H9 (cell line): Measurements from ENCODE around the gene MROH7. TPM values are rescaled to one million over a fixed set of nuclear protein-coding genes. Genes with fewer than 3 reads are reported as not detected.

Source experiments
- DNase-seq: peaks from one replicate; pipeline ENCODE4 v3.0.0-alpha.2; 2017
- H2AFZ ChIP-seq: one replicate; pipeline ENCODE4 v1.6.1; 2013; ENCODE audit warnings: mild to moderate bottlenecking, low read length, control low read depth, moderate library complexity
- H2AK5ac ChIP-seq: 2 replicates; pipeline ENCODE4 v1.6.1; 2013; ENCODE audit warnings: low read length, control low read depth, mixed read lengths; ENCODE audit not compliant: insufficient read length
- H2BK120ac ChIP-seq: one replicate; pipeline ENCODE4 v1.6.1; 2013; ENCODE audit warnings: low read depth, mild to moderate bottlenecking, low read length, control low read depth, inconsistent platforms; ENCODE audit not compliant: poor library complexity, severe bottlenecking
- H2BK12ac ChIP-seq: 2 replicates; pipeline ENCODE4 v1.6.1; 2013; ENCODE audit warnings: low read length, control low read depth, mixed read lengths, low read depth; ENCODE audit not compliant: insufficient read length
- H2BK15ac ChIP-seq: 2 replicates; pipeline ENCODE4 v1.6.1; 2013; ENCODE audit warnings: low read depth, low read length, control low read depth
- H2BK20ac ChIP-seq: one replicate; pipeline ENCODE4 v1.6.1; 2013; ENCODE audit warnings: low read depth, mild to moderate bottlenecking, low read length, control low read depth, inconsistent platforms; ENCODE audit not compliant: poor library complexity, severe bottlenecking
- H2BK5ac ChIP-seq: 2 replicates; pipeline ENCODE4 v1.6.1; 2013; ENCODE audit warnings: low read length, control low read depth, mixed read lengths; ENCODE audit not compliant: insufficient read length
- H3K14ac ChIP-seq: 2 replicates; pipeline ENCODE4 v1.6.1; 2013; ENCODE audit warnings: low read length, control low read depth; ENCODE audit not compliant: insufficient read depth
- H3K18ac ChIP-seq: 2 replicates; pipeline ENCODE4 v1.6.1; 2013; ENCODE audit warnings: low read depth, mild to moderate bottlenecking, mixed read lengths, low read length, control low read depth; ENCODE audit not compliant: insufficient read length
- H3K23ac ChIP-seq: 2 replicates; pipeline ENCODE4 v1.6.1; 2013; ENCODE audit warnings: low read length, control low read depth, mixed read lengths, low read depth; ENCODE audit not compliant: insufficient read length
- H3K23me2 ChIP-seq: 2 replicates; pipeline ENCODE4 v1.6.1; 2013; ENCODE audit warnings: low read depth, mild to moderate bottlenecking, mixed read lengths, low read length, control low read depth; ENCODE audit not compliant: insufficient read length, poor library complexity, severe bottlenecking
- H3K27ac ChIP-seq: 2 replicates; pipeline ENCODE4 v1.5.1; 2013; ENCODE audit warnings: low read length, control low read depth, mixed read lengths, low read depth; ENCODE audit not compliant: insufficient read length
- H3K27me3 ChIP-seq: 2 replicates; pipeline ENCODE4 v1.6.1; 2013; ENCODE audit warnings: low read length, control low read depth, inconsistent platforms; ENCODE audit not compliant: insufficient read depth
- H3K4ac ChIP-seq: 2 replicates; pipeline ENCODE4 v1.6.1; 2013; ENCODE audit warnings: low read depth, mild to moderate bottlenecking, control low read depth, inconsistent platforms, low read length, moderate library complexity
- H3K4me1 ChIP-seq: 2 replicates; pipeline ENCODE4 v1.6.1; 2013; ENCODE audit warnings: low read length, control low read depth, inconsistent platforms; ENCODE audit not compliant: insufficient read depth
- H3K4me2 ChIP-seq: 2 replicates; pipeline ENCODE4 v1.6.1; 2013; ENCODE audit warnings: low read length, control low read depth, mixed read lengths; ENCODE audit not compliant: insufficient read length, insufficient read depth
- H3K56ac ChIP-seq: 2 replicates; pipeline ENCODE4 v1.6.1; 2013; ENCODE audit warnings: low read depth, mild to moderate bottlenecking, mixed read lengths, low read length, control low read depth; ENCODE audit not compliant: insufficient read length
- H3K79me1 ChIP-seq: 2 replicates; pipeline ENCODE4 v1.6.1; 2013; ENCODE audit warnings: low read depth, mild to moderate bottlenecking, moderate library complexity, low read length, control low read depth, inconsistent platforms; ENCODE audit not compliant: insufficient read depth, poor library complexity, severe bottlenecking
- H3K79me2 ChIP-seq: 2 replicates; pipeline ENCODE4 v1.6.1; 2013; ENCODE audit warnings: low read length, control low read depth, inconsistent platforms; ENCODE audit not compliant: insufficient read depth
- H3K9ac ChIP-seq: 2 replicates; pipeline ENCODE4 v1.6.1; 2013; ENCODE audit warnings: low read length, control low read depth, mixed read lengths; ENCODE audit not compliant: insufficient read length; ENCODE audit errors: extremely low read depth
- H3K9me3 ChIP-seq: one replicate; pipeline ENCODE4 v1.6.1; 2013; ENCODE audit warnings: low read depth, low read length, inconsistent platforms; ENCODE audit not compliant: control insufficient read depth
- H3T11ph ChIP-seq: one replicate; pipeline ENCODE4 v1.6.1; 2013; ENCODE audit warnings: mild to moderate bottlenecking, low read length, control low read depth, inconsistent platforms
- H4K20me1 ChIP-seq: one replicate; pipeline ENCODE4 v1.6.1; 2013; ENCODE audit not compliant: control insufficient read depth, insufficient read length, insufficient read depth
- H4K5ac ChIP-seq: 2 replicates; pipeline ENCODE4 v1.6.1; 2013; ENCODE audit warnings: low read depth, mild to moderate bottlenecking, mixed read lengths, low read length, control low read depth; ENCODE audit not compliant: insufficient read length
- H4K8ac ChIP-seq: replicated peaks from 2 replicates; pipeline ENCODE4 v1.6.1; 2013; ENCODE audit warnings: low read length, control low read depth, mixed read lengths, low read depth; ENCODE audit not compliant: insufficient read length
- H4K91ac ChIP-seq: 2 replicates; pipeline ENCODE4 v1.6.1; 2013; ENCODE audit warnings: low read depth, mild to moderate bottlenecking, moderate library complexity, mixed read lengths, low read length, control low read depth; ENCODE audit not compliant: insufficient read length
- H3K27ac Mint-ChIP-seq, 3 experiments: 2 replicates in 2 of 3; 3 replicates in 1 of 3; pipeline ENCODE4 v1.8.0; 2020 to 2021; ENCODE audit warnings: mixed read lengths in 3 of 3, mild to moderate bottlenecking in 1 of 3, moderate library complexity in 1 of 3
- H3K27me3 Mint-ChIP-seq: 2 replicates; pipeline ENCODE4 v1.8.0; 2021; ENCODE audit warnings: low read depth, mild to moderate bottlenecking, moderate library complexity, mixed read lengths
- H3K36me3 Mint-ChIP-seq, 3 experiments: 2 replicates in 2 of 3; 3 replicates in 1 of 3; pipeline ENCODE4 v1.8.0; 2020 to 2021; ENCODE audit warnings: low read depth in 3 of 3, mixed read lengths in 3 of 3; ENCODE audit not compliant: insufficient read depth in 1 of 3
- H3K4me1 Mint-ChIP-seq, 2 experiments: 2 replicates each; pipeline ENCODE4 v1.8.0; 2020; ENCODE audit warnings: mixed read lengths in 2 of 2
- H3K4me3 Mint-ChIP-seq, 2 experiments: 2 replicates in 1 of 2; 3 replicates in 1 of 2; pipeline ENCODE4 v1.8.0; 2020 to 2021; ENCODE audit warnings: mild to moderate bottlenecking in 2 of 2, mixed read lengths in 2 of 2, moderate library complexity in 1 of 2
- H3K9me3 Mint-ChIP-seq, 2 experiments: 2 replicates in 1 of 2; 3 replicates in 1 of 2; pipeline ENCODE4 v1.8.0; 2020; ENCODE audit warnings: mild to moderate bottlenecking in 2 of 2, mixed read lengths in 2 of 2, moderate library complexity in 1 of 2
- WGBS: extraction: QIAGEN DNeasy Blood & Tissue Kit; methylation state at CpG from one replicate; pipeline ENCODE4 v1.1.7; 2013; ENCODE audit warnings: missing lambda C conversion rate, low lambda C conversion rate, mixed read lengths; ENCODE audit not compliant: insufficient read length; ENCODE audit errors: extremely low coverage; 5-methylcytosine and 5-hydroxymethylcytosine counted together
- total RNA-seq: library from RNA; stranded (reverse); gene quantifications from 2 replicates; pipeline ENCODE4 v1.2.1, GENCODE V29; 2021
- TF ChIP-seq, protein P1 (sequence below): fragments of 200-600 bp; sonication (generic); conservative IDR thresholded peaks from 3 replicates; pipeline ENCODE4 v1.8.0; 2021; ENCODE audit warnings: antibody characterized with exemption, mild to moderate bottlenecking

Gene MROH7
- total RNA-seq, 1 experiment from 2014 or later, result 0.09 TPM

DNA sequence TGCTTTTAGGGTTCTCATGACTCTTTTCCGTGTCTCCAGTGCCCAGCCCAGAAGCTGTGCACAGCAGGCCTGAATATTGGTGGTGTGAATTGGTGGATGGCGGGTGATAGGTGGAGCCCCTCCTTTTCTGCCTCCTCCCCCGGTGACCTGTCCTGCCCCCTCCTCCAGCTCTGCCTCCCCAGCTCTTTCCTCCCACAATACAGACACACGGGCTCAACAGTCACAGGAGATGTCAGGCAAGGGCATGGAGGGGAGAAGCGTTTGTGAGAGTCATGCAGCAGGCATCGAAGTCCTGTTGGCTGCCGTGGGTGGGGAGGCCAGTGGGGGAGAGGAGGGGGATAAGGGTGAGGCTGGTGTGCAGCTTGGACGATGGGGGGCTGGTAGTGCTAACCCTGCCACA lies 56.8 kb downstream of the MROH7 start:
- Histone ChIP-seq H3K9me3 (no peaks in the 10 kb centered on the region), H4K5ac (no peak overlapping the region), H3K79me2 (no peaks in the 10 kb centered on the region), H3K27me3 (no peaks in the 10 kb centered on the region; the same call in 1 of the 2 replicates), H3T11ph (no peak overlapping the region), H3K23ac (no peak overlapping the region), H3K18ac (no peak overlapping the region), H3K4me2 (no peak overlapping the region), H3K56ac (no peak overlapping the region), H4K91ac (no peak overlapping the region), H3K9ac (no peak overlapping the region), H2BK12ac (no peak overlapping the region), H2AFZ (no peak overlapping the region), H2AK5ac (no peak overlapping the region), H2BK15ac (no peak overlapping the region), H3K14ac (no peak overlapping the region), H3K27ac (no peak overlapping the region), H2BK120ac (no peak overlapping the region), H3K23me2 (no peaks in the 10 kb centered on the region), H4K20me1 (no peaks in the 10 kb centered on the region), H3K4me1 (no peaks in the 10 kb centered on the region), H2BK5ac (no peak overlapping the region), H4K8ac (no peak overlapping the region), H3K4ac (no peak overlapping the region), H2BK20ac (no peak overlapping the region), H3K79me1 (no peaks in the 10 kb centered on the region)
- no CpG with 5 or more reads among the region's 8 CpGs for WGBS
- Mint-ChIP-seq H3K27me3 (peaks cover 23% of the 10 kb centered on the region), H3K27ac (no peak overlapping the region), H3K9me3 (no peaks in the 10 kb centered on the region), H3K4me1 (peaks cover 0 to 3% of the 10 kb centered on the region in 2 experiments; a peak in 1 of 4 replicates), H3K36me3 (no peaks in the 10 kb centered on the region), H3K4me3 (no peak overlapping the region)
- TF ChIP-seq, protein P1, sequence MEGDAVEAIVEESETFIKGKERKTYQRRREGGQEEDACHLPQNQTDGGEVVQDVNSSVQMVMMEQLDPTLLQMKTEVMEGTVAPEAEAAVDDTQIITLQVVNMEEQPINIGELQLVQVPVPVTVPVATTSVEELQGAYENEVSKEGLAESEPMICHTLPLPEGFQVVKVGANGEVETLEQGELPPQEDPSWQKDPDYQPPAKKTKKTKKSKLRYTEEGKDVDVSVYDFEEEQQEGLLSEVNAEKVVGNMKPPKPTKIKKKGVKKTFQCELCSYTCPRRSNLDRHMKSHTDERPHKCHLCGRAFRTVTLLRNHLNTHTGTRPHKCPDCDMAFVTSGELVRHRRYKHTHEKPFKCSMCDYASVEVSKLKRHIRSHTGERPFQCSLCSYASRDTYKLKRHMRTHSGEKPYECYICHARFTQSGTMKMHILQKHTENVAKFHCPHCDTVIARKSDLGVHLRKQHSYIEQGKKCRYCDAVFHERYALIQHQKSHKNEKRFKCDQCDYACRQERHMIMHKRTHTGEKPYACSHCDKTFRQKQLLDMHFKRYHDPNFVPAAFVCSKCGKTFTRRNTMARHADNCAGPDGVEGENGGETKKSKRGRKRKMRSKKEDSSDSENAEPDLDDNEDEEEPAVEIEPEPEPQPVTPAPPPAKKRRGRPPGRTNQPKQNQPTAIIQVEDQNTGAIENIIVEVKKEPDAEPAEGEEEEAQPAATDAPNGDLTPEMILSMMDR, result no peak
- DNase-seq, result peak; percentile 18
